Neural progenitor cell (in vitro differentiated cells): ENCODE measurements around the gene GMCL2. TPM values are rescaled to one million over a fixed set of nuclear protein-coding genes. Genes with fewer than 3 reads are reported as not detected.

Source experiments
- DNase-seq: peaks from one replicate; pipeline ENCODE4 v3.0.0-alpha.2; 2016; ENCODE audit warnings: low spot score
- H2AFZ ChIP-seq: fragments of 200-600 bp; sonication (generic); replicated peaks from 2 replicates; pipeline ENCODE4 v1.6.1; 2016; ENCODE audit warnings: antibody characterized with exemption
- H3F3A ChIP-seq: fragments of 200-600 bp; sonication (generic); 2 replicates; pipeline ENCODE4 v1.6.1; 2016; ENCODE audit warnings: antibody characterized with exemption, low read depth
- H3K27ac ChIP-seq: fragments of 200-600 bp; sonication (generic); 2 replicates; pipeline ENCODE4 v1.5.1; 2016; ENCODE audit warnings: mild to moderate bottlenecking
- H3K27me3 ChIP-seq: fragments of 200-600 bp; sonication (generic); 2 replicates; pipeline ENCODE4 v1.6.1; 2016; ENCODE audit warnings: mild to moderate bottlenecking, moderate library complexity
- H3K36me3 ChIP-seq: fragments of 200-600 bp; sonication (generic); 2 replicates; pipeline ENCODE4 v1.5.1; 2016
- H3K4me1 ChIP-seq: fragments of 200-600 bp; sonication (generic); 2 replicates; pipeline ENCODE4 v1.6.1; 2016; ENCODE audit warnings: mixed run types
- H3K4me2 ChIP-seq: fragments of 200-600 bp; sonication (generic); 2 replicates; pipeline ENCODE4 v1.6.1; 2016
- H3K4me3 ChIP-seq: fragments of 200-600 bp; sonication (generic); 2 replicates; pipeline ENCODE4 v1.5.1; 2016
- H3K79me2 ChIP-seq: fragments of 200-600 bp; sonication (generic); 2 replicates; pipeline ENCODE4 v1.6.1; 2016; ENCODE audit warnings: low read depth
- H3K9ac ChIP-seq: fragments of 200-600 bp; sonication (generic); 2 replicates; pipeline ENCODE4 v1.6.1; 2016
- H3K9me3 ChIP-seq: fragments of 200-600 bp; sonication (generic); 2 replicates; pipeline ENCODE4 v1.5.1; 2016; ENCODE audit warnings: low read depth
- H4K20me1 ChIP-seq: fragments of 200-600 bp; sonication (generic); 2 replicates; pipeline ENCODE4 v1.6.1; 2016; ENCODE audit warnings: low read depth
- H3K27ac Mint-ChIP-seq: 3 replicates; pipeline ENCODE4 v1.8.0; 2021; ENCODE audit warnings: mixed read lengths
- H3K27me3 Mint-ChIP-seq: 2 replicates; pipeline ENCODE4 v1.8.0; 2022; ENCODE audit warnings: low read depth, mild to moderate bottlenecking, inconsistent platforms, moderate library complexity, mixed read lengths; ENCODE audit not compliant: insufficient read depth
- H3K36me3 Mint-ChIP-seq: 3 replicates; pipeline ENCODE4 v1.8.0; 2021; ENCODE audit warnings: mixed read lengths
- H3K4me1 Mint-ChIP-seq: 3 replicates; pipeline ENCODE4 v1.8.0; 2021; ENCODE audit warnings: mixed read lengths
- H3K4me3 Mint-ChIP-seq: 3 replicates; pipeline ENCODE4 v1.8.0; 2021; ENCODE audit warnings: mild to moderate bottlenecking, moderate library complexity, mixed read lengths
- H3K9me3 Mint-ChIP-seq: 3 replicates; pipeline ENCODE4 v1.8.0; 2020; ENCODE audit warnings: mixed read lengths
- EZH2 ChIP-seq: fragments of 200-600 bp; sonication (generic); IDR thresholded peaks from 2 replicates; pipeline ENCODE4 v1.6.1; 2017; ENCODE audit warnings: antibody characterized with exemption, mild to moderate bottlenecking, moderate library complexity
- EZH2phosphoT487 ChIP-seq: fragments of 200-600 bp; sonication (generic); IDR thresholded peaks from 2 replicates; pipeline ENCODE4 v1.6.1; 2017; ENCODE audit warnings: antibody characterized with exemption
- total RNA-seq: library from RNA; depleted of rRNA; stranded (reverse); fragments of >200 nt; gene quantifications from 2 replicates; pipeline ENCODE4 v1.2.3, GENCODE V29; 2015; ENCODE audit warnings: low replicate concordance
- TF ChIP-seq, protein P1 (sequence below): fragments of 200-600 bp; sonication (generic); IDR thresholded peaks from 2 replicates; pipeline ENCODE4 v1.5.1; 2017; ENCODE audit warnings: antibody characterized with exemption, mild to moderate bottlenecking

GMCL2 gene, protein sequence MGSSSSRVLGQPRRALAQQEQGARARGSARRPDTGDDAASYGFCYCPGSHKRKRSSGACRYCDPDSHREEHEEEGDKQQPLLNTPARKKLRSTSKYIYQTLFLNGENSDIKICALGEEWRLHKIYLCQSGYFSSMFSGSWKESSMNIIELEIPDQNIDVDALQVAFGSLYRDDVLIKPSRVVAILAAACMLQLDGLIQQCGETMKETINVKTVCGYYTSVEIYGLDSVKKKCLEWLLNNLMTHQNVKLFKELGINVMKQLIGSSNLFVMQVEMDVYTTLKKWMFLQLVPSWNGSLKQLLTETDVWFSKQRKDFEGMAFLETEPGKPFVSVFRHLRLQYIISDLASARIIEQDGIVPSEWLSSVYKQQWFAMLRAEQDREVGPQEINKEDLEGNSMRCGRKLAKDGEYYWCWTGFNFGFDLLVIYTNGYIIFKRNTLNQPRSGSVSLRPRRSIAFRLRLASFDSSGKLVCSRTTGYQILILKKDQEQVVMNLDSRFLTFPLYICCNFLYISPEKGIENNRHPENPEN
- total RNA-seq: not detected in 2 replicates

DNA sequence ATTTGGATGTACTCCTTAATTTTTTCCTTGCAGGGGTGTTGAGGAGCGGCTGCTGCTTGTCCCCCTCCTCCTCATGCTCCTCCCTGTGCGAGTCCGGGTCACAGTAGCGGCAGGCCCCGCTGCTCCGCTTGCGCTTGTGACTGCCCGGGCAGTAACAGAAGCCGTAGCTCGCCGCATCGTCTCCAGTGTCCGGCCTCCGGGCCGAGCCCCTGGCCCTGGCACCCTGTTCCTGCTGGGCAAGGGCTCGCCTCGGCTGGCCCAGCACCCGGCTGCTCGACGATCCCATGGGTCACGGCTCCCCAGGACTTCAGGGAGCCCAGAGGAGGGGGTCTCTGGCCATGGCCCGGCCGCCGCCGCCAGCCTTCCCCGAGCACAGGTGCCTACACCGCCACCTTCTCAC is at the start of gene GMCL2:
Gene GMCL2 (minus strand): TSS at position 358 of the 400 bp plus-strand sequence. CDS start 72 bp downstream, at position 286.
- H3K4me3 Mint-ChIP-seq: no peak within 1 kb of the TSS
- H3K36me3 Mint-ChIP-seq: no peaks in the 10 kb centered on the region
- Histone ChIP-seq H3K4me2 (no peak within 1 kb of the TSS), H3K9ac (no peak within 1 kb of the TSS), H3K4me1 (no peaks in the 10 kb centered on the region), H4K20me1 (no peaks in the 10 kb centered on the region), H3K9me3 (no peaks in the 10 kb centered on the region), H2AFZ (no peak within 1 kb of the TSS), H3K4me3 (no peak within 1 kb of the TSS), H3K27ac (no peak within 1 kb of the TSS), H3K27me3 (no peaks in the 10 kb centered on the region), H3F3A (no peaks in the 10 kb centered on the region), H3K79me2 (no peaks in the 10 kb centered on the region), H3K36me3 (no peaks in the 10 kb centered on the region)
- DNase-seq: no peak
- TF ChIP-seq, protein P1, sequence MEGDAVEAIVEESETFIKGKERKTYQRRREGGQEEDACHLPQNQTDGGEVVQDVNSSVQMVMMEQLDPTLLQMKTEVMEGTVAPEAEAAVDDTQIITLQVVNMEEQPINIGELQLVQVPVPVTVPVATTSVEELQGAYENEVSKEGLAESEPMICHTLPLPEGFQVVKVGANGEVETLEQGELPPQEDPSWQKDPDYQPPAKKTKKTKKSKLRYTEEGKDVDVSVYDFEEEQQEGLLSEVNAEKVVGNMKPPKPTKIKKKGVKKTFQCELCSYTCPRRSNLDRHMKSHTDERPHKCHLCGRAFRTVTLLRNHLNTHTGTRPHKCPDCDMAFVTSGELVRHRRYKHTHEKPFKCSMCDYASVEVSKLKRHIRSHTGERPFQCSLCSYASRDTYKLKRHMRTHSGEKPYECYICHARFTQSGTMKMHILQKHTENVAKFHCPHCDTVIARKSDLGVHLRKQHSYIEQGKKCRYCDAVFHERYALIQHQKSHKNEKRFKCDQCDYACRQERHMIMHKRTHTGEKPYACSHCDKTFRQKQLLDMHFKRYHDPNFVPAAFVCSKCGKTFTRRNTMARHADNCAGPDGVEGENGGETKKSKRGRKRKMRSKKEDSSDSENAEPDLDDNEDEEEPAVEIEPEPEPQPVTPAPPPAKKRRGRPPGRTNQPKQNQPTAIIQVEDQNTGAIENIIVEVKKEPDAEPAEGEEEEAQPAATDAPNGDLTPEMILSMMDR: no peak
- TF ChIP-seq EZH2phosphoT487: no peak
- no peak for TF ChIP-seq EZH2
- H3K27me3 Mint-ChIP-seq: peaks cover 6% of the 10 kb centered on the region
- peaks cover 2% of the 10 kb centered on the region for H3K4me1 Mint-ChIP-seq
- no peaks in the 10 kb centered on the region for H3K9me3 Mint-ChIP-seq
- no peak within 1 kb of the TSS for H3K27ac Mint-ChIP-seq

DNA sequence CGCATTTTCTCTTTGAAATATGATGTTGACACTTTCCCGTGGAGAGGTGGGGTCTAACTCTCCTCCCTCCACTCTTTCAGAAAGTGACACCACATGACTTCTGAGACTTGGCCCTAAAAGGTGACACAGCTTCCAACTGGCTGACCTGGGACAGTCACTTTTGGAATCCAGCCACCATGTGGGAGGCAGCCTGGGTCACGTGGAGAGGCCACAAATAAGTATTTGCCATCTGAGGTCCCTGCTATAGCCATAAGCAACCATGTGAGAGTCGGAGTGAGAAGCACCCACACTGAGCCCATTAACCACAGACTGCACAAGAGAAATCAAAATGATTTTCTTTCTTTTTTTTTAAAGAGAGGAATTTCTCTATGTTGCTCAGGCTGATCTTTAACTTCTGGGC is 49.5 kb upstream of the GMCL2 start:
- Histone ChIP-seq H3K36me3 (no peaks in the 10 kb centered on the region), H3K4me3 (no peak overlapping the region), H3K27me3 (no peaks in the 10 kb centered on the region), H4K20me1 (peaks cover 4% of the 10 kb centered on the region), H3K9me3 (no peaks in the 10 kb centered on the region), H3K27ac (no peak overlapping the region), H2AFZ (no peak overlapping the region), H3F3A (peaks cover 30% of the 10 kb centered on the region), H3K4me2 (no peak overlapping the region), H3K9ac (no peak overlapping the region), H3K79me2 (peaks cover 4% of the 10 kb centered on the region), H3K4me1 (peaks cover 2% of the 10 kb centered on the region)
- Mint-ChIP-seq H3K4me1 (peaks cover 13% of the 10 kb centered on the region), H3K27me3 (peaks cover 10% of the 10 kb centered on the region), H3K9me3 (no peaks in the 10 kb centered on the region), H3K27ac (peak overlapping the region; percentile 42), H3K36me3 (no peaks in the 10 kb centered on the region), H3K4me3 (no peak overlapping the region)
- no peak for DNase-seq
- no peak for TF ChIP-seq EZH2
- TF ChIP-seq, protein P1: no peak
- TF ChIP-seq EZH2phosphoT487: no peak

DNA sequence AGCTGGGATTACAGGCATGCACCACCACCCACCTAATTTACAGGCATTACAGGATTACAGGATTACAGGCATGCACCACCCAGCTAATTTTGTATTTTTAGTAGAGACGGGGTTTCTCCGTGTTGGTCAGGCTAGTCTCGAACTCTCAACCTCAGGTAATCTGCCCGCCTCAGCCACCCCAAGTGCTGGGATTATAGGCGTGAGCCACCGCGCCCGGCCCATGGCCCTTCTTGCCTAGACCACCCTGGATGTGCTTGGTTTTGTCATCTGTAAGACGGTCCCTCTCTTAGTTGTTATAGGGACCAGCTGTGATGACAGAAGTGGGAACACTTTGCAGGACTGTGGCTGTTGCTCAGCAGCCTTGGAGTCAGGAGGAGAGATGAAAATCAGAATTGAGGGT is 49.0 kb upstream of the GMCL2 start:
- Mint-ChIP-seq H3K27ac (peak overlapping the region; percentile 42), H3K9me3 (no peaks in the 10 kb centered on the region), H3K27me3 (peaks cover 10% of the 10 kb centered on the region), H3K4me3 (no peak overlapping the region), H3K4me1 (peaks cover 18% of the 10 kb centered on the region), H3K36me3 (peaks cover 2% of the 10 kb centered on the region)
- no peak overlapping the region for H3K4me2 ChIP-seq
- H4K20me1 ChIP-seq: peaks cover 10% of the 10 kb centered on the region
- no peak overlapping the region for H3K27ac ChIP-seq
- H3K4me1 ChIP-seq: peaks cover 8% of the 10 kb centered on the region
- peaks cover 9% of the 10 kb centered on the region for H3K79me2 ChIP-seq
- no peak overlapping the region for H3K4me3 ChIP-seq
- H2AFZ ChIP-seq: no peak overlapping the region
- H3K9me3 ChIP-seq: no peaks in the 10 kb centered on the region
- no peak for TF ChIP-seq EZH2phosphoT487
- TF ChIP-seq EZH2: no peak
- TF ChIP-seq, protein P1: no peak
- H3F3A ChIP-seq: peaks cover 30% of the 10 kb centered on the region
- no peak overlapping the region for H3K9ac ChIP-seq
- no peak for DNase-seq
- no peaks in the 10 kb centered on the region for H3K27me3 ChIP-seq
- H3K36me3 ChIP-seq: no peaks in the 10 kb centered on the region
